Astrocyte of the hippocampus (primary cell): ENCODE results near the gene NCKAP5L.
"Not testable (repeated sequence)": the region's sequence is repeated elsewhere in the genome, so short reads cannot be mapped to it uniquely, and the experiment has no call there.

Source experiments
- DNase-seq: peaks from one replicate; pipeline ENCODE4 v3.0.0; 2011; ENCODE audit warnings: low read depth, low spot score

NCKAP5L gene

DNA sequence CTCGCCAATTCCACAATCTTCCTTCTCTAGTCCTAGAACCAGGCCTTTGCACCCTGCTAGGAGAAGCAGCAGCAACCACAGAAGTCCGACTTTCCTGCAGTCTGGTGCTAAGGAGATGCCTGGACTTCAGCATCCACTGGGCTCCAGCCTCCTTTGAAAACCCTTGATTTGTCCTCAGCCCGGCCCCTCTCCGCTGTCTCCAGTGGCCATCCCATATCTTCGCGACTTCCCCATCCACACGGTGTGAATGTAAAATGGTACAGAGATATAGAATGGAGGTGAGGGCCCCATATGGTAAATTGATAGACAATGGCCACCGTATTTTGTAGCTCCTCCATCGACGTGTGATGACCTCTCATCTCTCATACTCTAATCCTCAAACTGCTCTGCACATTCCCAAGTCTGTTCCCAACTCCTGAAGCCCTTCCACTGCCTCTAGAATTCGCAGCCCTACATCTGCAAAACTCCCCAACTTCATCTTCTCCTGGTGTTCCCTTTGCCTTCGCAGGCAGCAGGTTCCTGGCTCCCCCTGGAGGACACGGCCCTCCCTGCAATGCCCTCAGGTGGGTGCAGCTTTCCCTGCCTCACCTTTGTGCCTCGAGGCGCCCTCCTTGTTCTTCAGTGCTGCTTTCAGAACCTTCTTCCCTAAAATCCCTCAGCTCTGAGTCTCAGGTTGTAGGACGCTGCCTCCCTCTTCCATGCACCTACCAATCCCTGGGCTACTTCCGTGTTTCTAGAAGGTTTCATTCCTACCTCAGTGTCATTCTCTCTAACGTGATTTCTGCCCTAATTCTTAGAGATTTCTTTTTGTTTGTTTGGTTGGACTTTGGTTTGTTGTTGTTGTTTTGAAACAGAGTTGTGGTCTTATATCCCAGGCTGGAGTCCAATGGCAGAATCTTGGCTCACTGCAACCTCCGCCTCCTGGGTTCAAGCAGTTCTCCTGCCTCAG, 50.1 kb downstream of the NCKAP5L start:
- DNase-seq, result peak; percentile 64

DNA sequence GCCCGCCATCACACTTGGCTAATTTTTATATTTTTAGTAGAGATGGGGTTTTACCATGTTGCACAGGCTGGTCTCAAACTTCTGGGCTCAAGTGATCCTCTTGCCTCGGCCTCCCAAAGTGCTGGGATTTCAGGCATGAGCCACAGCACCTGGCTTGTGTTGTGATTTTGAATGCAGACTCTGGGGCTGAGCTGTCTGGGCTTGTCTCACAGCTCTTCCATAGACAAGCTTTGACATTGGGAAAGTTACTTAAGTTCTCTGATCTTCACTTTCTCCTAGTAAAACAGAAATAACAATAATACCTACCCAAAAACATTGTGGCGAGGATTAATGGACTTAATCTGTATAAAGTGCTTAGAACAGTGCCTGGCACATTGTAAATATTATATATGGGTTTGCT, 50.9 kb downstream of the NCKAP5L start:
- DNase-seq, result no peak

DNA sequence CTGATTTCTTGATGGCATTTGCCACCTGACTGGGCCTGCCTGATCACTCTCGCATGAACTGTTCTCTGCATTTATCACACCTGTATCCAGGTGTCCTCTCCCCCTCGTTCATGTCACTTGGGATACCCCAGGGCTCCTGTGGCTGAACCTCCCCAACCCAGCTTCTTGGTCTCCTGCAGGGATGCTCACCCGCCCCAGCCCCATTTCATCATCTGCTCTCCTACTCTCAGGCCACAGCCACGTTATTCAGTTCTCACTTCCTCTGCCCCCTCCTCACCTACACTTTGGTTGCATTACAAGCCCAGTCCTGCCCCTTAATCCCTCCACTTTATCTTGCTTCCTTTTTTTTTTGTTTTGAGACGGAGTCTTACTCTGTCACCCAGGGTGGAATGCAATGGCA, 51.4 kb downstream of the NCKAP5L start:
- DNase-seq, result no peak

DNA sequence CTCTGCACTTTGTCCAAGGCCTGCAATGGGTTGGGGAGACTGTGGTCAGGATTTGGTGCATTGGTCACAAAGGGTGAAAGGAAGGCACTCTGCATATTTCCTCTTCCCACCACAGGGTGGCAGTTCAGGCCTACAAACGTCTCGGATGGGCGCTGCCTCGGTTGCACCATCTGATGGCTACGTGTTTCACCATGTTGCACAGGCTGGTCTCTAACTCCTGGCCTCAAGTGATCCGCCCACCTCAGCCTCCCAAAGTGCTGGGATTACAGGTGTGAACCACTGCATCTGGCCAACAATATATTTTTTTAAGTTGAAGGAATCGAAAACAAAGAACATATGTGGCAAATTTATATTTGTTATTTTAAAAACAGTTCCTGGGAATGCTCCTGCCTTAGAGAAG, 51.8 kb downstream of the NCKAP5L start:
- peak; percentile 83 for DNase-seq

DNA sequence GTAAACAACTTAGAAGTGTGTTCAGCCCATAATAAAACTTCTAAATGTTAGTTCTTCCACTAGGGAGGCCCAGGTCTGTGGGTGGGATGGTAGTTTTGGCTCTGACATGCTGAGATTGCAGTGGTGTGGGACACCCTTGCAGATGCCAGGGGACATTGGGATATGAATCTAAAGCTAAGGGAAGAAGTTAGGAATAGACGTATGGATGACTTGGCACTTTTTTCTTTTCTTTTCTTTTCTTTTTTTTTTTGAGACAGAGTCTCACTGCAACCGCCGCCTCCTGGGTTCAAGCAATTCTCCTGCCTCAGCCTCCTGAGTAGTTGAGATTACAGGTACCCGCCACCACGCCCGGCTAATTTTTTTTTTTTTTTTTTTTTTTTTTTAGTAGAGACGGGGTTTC, 55.1 kb downstream of the NCKAP5L start:
- not testable (repeated sequence) for DNase-seq

DNA sequence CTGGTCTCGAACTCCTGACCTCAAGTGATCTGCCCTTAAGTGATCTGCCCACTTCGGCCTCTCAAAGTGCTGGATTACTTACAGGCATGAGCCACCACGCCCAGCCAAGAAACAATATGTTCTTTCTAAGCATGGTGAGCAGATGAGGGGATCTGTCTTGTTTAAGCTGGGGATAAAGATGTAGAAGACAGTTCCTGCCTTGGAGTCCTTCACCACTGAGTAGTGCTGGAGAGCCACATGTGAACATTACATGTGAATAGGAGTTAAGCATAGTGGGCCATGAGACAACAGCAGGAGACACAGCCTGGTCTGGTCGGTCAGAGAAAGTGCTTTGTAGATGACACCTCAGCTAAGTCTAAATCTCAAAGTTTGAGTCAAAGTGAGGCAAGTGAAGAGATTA, 60.9 kb downstream of the NCKAP5L start:
- DNase-seq, result no peak

DNA sequence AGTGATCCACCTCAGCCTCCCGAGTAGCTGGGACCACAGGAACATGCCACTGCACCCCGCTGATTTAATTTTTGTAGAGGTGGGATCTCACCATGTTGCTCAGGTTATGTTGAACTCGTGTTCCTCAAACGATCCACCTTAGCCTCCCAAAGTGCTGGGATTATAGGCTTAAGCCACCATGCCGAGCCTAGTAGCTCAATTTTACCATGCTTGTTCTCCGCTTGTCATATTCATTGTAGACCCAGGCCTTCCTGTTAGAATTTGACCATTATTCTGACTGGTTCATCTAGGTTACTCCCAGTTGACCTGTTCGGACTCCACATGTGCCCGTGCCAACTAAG, 62.1 kb downstream of the NCKAP5L start:
- DNase-seq, result no peak

DNA sequence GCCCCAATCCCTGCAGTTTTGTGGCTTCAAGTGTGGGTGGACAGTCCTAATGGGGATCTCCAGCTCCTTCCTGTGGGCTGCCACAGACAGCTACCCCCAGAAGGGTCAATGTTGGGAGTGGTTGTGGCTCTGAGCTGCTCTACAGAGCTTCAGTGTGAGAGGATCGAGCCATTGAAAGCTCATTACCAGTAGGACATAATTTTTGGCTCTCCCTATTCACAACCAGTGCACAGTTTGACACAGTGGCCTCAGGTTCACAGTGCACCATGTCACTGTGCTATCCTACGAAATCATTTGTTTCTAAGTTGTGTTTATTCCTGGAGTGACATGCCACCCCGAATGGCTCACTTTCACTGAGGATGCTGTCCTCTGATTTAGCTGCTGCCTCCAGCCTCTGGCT, 64.1 kb downstream of the NCKAP5L start:
- no peak for DNase-seq

DNA sequence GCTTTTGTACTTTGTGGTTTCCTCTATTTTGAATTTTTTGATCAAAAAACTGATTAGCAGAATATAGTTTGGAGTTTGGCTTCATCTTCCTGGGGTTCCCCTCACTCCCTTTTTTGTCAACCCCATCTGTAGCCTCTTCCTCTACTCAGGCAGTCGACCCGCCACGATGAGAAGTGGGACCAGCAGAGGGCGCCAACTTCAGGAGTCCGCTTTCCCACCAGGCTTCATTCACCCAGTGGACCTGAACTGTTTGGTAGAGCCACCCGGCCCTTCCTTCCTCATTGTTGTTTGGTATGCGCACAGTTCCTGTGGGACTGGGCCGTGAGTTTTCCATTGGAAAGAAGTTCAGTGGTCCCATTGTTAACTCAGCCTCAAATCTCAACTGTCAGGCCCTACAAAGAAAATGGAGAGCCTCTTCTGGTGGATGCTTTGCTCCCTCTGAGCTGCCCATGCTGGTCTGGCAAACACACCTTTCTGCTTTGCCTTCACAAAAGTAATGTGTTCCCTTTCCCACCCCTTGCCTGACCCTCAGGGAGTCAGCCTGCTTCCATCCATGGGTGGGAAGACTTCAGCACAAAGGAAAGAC, 65.1 kb downstream of the NCKAP5L start:
- peak; percentile 71 for DNase-seq

DNA sequence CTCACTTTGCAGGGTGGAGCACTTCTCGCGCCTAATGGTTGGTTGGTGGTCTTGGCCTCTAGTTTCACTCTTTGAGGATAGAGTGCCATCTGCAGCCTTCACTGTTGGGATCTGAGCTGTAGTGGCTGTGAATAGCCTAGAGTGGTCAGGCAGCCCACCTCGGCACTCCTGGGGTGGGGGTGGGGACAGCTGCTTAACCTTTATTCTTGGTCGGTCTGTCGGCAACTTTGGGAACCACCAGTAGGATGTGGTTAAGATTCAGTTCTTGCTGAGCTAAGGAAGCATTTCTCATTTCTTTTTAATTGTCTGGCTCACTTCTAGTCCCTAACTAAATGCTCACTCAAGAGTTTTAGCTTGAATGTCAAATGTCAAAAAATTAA, 65.8 kb downstream of the NCKAP5L start:
- no peak for DNase-seq

DNA sequence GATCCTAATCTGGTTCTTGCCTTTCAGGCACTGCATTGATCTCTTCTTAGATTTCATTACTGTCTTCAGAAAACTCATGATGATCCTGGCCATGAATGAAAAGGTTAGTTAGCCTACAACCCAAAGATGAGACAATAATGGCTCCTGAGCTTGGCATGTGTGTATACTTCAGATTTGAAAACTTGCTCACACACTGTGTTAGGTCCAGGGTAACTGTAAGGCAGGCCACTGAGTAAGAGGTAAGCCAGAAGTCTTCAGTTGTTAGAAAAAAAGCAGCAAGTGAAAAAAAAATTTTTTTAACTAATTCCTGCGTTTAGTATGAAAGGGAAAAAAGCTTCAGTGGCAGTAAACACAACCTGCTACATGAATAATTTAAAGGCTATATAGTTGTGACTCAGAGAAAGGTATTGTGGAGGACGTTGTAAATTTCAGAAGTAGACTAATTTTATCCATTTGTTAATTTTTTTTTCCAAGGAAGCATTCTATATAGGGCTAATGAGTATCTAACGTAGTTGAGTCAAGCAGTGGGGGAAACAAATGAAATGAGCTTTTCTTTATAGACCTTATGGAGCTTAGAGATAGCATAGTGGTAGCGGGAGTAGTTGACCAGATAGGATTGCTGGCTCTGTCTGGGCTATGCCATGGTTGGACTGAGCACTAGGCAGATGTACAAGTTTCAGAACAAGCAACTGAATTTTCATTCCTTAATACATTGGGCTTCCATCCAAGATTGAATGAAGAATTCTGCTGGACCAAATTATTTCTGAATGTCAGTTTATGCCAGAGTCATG, 66.3 kb downstream of the NCKAP5L start:
- no peak for DNase-seq

DNA sequence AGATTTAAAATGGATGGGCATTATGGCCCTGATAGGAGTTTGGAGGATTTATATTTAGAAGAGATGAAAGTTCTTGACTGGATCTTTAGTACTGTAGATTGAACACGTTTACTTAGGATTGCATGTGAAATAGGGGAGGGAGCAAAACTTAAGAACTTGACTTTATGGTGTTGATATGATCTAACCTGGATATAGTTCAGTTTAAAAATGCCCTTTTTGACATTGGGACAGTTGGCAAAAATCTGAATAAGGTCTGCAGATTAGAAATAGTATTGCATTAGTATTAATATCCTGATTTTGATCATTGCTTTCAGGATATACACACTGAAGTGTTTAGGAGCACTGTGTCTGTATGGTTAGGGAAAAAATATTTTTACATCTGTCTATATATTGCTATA, 77.2 kb downstream of the NCKAP5L start:
- DNase-seq, result no peak

DNA sequence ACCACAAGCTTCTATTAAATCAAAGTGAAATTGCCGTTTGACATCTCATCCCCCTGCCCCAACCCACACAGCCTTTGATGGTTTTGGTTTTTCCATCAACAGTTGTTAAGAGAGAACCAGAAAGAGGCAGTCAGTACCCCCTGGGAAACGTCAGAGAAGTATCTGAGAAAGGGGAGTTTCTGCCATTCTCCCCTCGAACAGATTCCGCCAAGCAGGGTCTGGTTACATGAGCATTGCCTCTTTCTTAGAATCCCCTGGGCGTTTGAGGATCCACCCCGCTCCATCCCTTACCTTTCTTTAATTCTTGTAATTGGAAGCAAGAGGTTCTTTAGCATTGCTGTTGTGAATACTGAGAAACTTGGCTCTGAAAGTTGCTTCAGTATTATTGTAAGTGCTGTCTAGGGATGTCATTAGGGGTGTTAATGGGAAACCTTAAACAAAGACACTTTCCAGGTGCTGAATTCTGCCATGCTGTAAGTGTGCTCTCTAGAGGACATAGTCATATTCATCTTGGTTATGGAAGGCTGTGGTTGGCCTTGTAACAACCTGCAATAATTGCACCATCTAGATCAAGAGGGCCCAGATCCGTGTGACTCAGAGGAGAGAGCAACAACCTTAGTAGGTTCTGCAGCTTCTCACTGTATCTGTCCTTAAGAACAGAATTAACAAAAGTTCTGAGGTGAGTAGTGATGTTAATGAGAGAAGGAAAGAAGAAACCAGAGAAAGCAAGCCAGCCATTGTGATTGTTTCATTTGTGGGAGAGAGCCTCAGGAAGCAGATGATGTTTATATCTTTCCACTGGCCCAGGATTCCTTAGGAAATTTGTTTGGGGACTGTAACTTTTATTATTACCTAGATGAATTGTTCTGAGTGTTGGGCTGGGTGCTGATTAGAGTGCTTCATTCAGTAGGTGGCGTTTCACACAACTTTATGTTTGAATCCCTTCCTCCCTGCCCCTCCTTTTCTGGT, 77.9 kb downstream of the NCKAP5L start:
- peak; percentile 17 for DNase-seq

DNA sequence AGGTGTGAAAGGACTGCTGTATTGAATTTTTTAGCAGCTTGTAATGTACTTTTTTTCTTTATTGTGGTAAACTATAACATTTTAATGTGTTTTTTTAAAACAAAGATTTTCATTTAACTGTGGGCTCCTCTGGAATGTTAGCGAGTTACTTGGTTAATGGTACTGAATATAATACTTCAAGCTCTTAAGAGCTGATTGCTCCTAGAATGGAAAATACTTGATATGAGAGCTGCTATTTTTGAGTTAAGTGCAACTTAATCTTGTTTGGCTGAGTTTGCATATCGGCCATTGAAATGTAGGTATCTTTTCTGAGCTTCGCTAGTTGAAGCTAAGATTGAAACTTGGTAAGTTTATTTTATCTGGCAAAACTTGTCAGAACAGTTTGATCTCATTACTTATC, 79.4 kb downstream of the NCKAP5L start:
- no peak for DNase-seq

DNA sequence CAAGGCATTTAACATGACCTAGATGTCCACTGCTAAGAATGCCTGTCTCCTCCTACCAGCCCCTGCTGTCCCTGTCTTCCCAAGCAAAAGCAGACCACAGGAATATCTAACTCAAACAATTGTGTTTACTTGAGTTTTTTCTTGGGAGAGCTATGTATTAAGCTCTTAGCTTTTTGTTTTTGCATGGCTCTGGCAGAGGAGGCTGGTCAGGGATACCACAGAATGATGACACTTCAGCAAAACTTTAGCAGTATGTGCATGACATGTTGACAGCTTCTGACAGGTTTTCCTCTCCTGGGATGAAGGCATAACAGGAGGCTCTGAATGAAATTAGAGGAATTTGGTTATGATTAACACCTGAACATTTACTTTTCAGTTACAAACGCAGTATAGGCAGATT, 79.9 kb downstream of the NCKAP5L start:
- DNase-seq, result peak; percentile 22

DNA sequence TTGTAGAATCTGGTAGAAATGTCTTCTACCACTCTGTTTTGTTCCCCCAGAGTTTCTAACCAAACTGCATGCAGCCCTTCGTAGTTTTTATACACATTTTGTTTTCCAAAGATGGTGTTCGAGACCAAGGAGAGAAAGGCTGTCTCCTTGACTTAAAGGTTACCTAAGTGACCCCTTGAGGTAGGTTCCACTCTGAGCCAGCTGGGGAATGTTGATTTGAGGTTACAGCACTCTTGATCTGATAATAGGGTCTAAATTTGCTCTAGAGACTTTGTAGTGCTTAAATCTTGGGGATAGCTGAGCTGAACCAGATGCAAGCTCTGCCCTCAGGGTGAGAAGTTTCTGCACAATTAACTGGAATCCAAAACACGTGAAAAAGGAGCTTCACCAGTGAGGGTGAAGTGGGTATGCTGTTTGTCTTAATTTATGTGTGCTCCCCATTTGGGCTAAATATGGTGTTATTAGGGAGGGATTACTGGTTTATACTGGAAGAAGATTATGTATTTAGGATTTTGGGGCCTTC, 83.8 kb downstream of the NCKAP5L start:
- no peak for DNase-seq

DNA sequence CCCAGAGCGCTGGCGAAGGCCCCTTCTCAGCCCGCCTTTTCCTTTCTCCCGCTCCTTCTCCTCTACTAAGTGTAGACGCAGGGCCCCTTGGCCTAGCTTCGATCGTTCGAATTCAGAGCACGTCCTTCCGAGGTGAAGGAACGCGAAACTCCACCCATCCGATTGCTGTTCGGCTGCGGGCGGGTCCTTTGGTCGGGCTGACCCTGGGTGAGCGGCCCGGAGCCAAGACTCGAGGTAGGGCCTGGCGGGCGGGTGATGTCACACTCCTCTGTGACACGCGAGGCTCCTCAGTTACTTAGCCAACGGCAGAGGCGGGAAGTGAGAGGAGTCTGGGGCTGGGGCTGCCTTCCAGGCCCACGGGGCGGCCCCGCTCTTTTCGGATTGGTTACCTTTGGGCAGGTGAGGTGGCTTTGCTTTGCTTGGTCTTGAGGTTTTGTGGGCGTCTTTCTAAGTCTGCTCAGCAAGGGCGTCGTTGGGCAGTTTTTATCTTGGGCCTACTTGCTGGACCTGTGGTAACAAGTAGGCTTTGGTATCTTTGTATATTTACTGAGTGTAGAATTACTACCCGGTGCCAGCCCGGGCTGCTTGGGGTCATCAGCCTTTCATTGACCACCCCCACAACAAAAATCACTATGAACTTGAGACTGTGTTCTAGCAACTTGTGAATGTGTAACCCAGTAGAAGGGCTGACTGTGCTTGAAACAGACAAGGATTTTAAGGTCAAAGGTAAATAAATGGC, 86.2 kb downstream of the NCKAP5L start:
- peak; percentile 95 for DNase-seq
